SK-N-SH (cell line): Measurements from ENCODE around the gene NFATC3. TPM values are rescaled to one million over a fixed set of nuclear protein-coding genes. Genes with fewer than 3 reads are reported as not detected.

Experiments
- CTCF ChIA-PET: fragments of 300-600, 350-600 bp; formaldehyde crosslinking; extraction: SDS; loops from one replicate; lab custom pipeline; 2021; lab: Yijun Ruan, JAX
- POLR2A ChIA-PET: fragments of 350-600 bp; sonication (Branson Sonifier 250); formaldehyde crosslinking; extraction: SDS; loops from one replicate; lab custom pipeline; 2020; ENCODE audit warnings: antibody characterized with exemption, inconsistent platforms; lab: Yijun Ruan, JAX
- DNase-seq: peaks from one replicate; pipeline ENCODE4 v3.0.0; 2012
- H2AFZ ChIP-seq: fragments of 200-600 bp; sonication (generic); 2 replicates; pipeline ENCODE4 v1.8.1; 2016; ENCODE audit warnings: antibody characterized with exemption, mild to moderate bottlenecking, low read depth
- H3F3A ChIP-seq: fragments of 200-600 bp; sonication (generic); replicated peaks from 2 replicates; pipeline ENCODE3; 2016; ENCODE audit warnings: antibody characterized with exemption, mild to moderate bottlenecking; ENCODE audit not compliant: insufficient read depth
- H3K27ac ChIP-seq, 2 experiments: fragments of 200-500 bp in 1 of 2; fragments of 200-600 bp in 1 of 2; sonication (Bioruptor generic) in 1 of 2; sonication (generic), shearing (Covaris generic) in 1 of 2; 2 replicates each; pipeline versions ENCODE4 v1.5.1 to v1.6.1; 2014 to 2016; ENCODE audit warnings: low read depth in 2 of 2, inconsistent platforms in 1 of 2, low read length in 1 of 2, mild to moderate bottlenecking in 1 of 2, mixed read lengths in 1 of 2
- H3K27me3 ChIP-seq: fragments of 200-600 bp; sonication (generic), shearing (Covaris generic); 2 replicates; pipeline ENCODE4 v1.6.1; 2016; ENCODE audit warnings: mixed run types; ENCODE audit not compliant: insufficient read depth
- H3K36me3 ChIP-seq, 2 experiments: fragments of 200-500 bp in 1 of 2; fragments of 200-600 bp in 1 of 2; sonication (Bioruptor generic) in 1 of 2; sonication (generic) in 1 of 2; replicated peaks in 1 of 2; 2 replicates each; pipeline versions ENCODE3 to v1.5.1; 2014 to 2016; ENCODE audit warnings: low read length in 1 of 2, mild to moderate bottlenecking in 1 of 2; ENCODE audit not compliant: insufficient read depth in 2 of 2, control insufficient read depth in 1 of 2
- H3K4me1 ChIP-seq, 2 experiments: fragments of 200-500 bp in 1 of 2; fragments of 200-600 bp in 1 of 2; sonication (Bioruptor generic) in 1 of 2; sonication (generic), shearing (Covaris generic) in 1 of 2; 2 replicates each; pipeline versions ENCODE4 v1.5.1 to v1.6.1; 2014 to 2016; ENCODE audit warnings: low read depth in 1 of 2, low read length in 1 of 2, mixed run types in 1 of 2; ENCODE audit not compliant: insufficient read depth in 2 of 2, control insufficient read depth in 1 of 2
- H3K4me2 ChIP-seq: fragments of 200-600 bp; sonication (generic), shearing (Covaris generic); 2 replicates; pipeline ENCODE4 v1.6.1; 2017; ENCODE audit warnings: mixed run types
- H3K4me3 ChIP-seq, 2 experiments: fragments of 200-500 bp in 1 of 2; fragments of 200-600 bp in 1 of 2; sonication (Bioruptor generic) in 1 of 2; sonication (generic), shearing (Covaris generic) in 1 of 2; 2 replicates each; pipeline versions ENCODE4 v1.5.1 to v1.8.1; 2014 to 2016; ENCODE audit warnings: low read depth in 2 of 2, inconsistent platforms in 1 of 2, low read length in 1 of 2, mild to moderate bottlenecking in 1 of 2, mixed read lengths in 1 of 2, moderate library complexity in 1 of 2
- H3K79me2 ChIP-seq: fragments of 200-600 bp; sonication (generic); 2 replicates; pipeline ENCODE4 v1.8.1; 2017; ENCODE audit warnings: mild to moderate bottlenecking; ENCODE audit not compliant: insufficient read depth
- H3K9ac ChIP-seq: fragments of 200-600 bp; sonication (generic); 2 replicates; pipeline ENCODE4 v1.6.1; 2017; ENCODE audit warnings: mixed run types
- H3K9me2 ChIP-seq: fragments of 200-600 bp; sonication (generic); 2 replicates; pipeline ENCODE4 v1.6.1; 2017; ENCODE audit warnings: mixed run types
- H3K9me3 ChIP-seq: fragments of 200-600 bp; sonication (generic); 2 replicates; pipeline ENCODE4 v1.6.1; 2017; ENCODE audit warnings: mixed run types, mild to moderate bottlenecking, moderate library complexity
- H4K20me1 ChIP-seq: fragments of 200-600 bp; sonication (generic); 2 replicates; pipeline ENCODE4 v1.6.1; 2017; ENCODE audit warnings: mild to moderate bottlenecking, mixed run types; ENCODE audit not compliant: insufficient read depth
- ELF1 ChIP-seq: IDR thresholded peaks from 2 replicates; pipeline ENCODE4 v1.4.0; 2012
- FOSL2 ChIP-seq: IDR thresholded peaks from 2 replicates; pipeline ENCODE4 v1.4.0; 2012; ENCODE audit warnings: low read depth, mild to moderate bottlenecking, moderate library complexity, borderline replicate concordance
- FOXJ3 ChIP-seq: sonication (generic); formaldehyde crosslinking; IDR thresholded peaks from 2 replicates; pipeline ENCODE4 v1.5.1; 2020; ENCODE audit warnings: mild to moderate bottlenecking, missing genetic modification reagents
- GATA2 ChIP-seq: sonication (generic); formaldehyde crosslinking; IDR thresholded peaks from 2 replicates; pipeline ENCODE4 v1.5.0; 2020; ENCODE audit warnings: mild to moderate bottlenecking, missing genetic modification reagents
- JUND ChIP-seq: IDR thresholded peaks from 2 replicates; pipeline ENCODE4 v1.4.0; 2012
- MXI1 ChIP-seq: IDR thresholded peaks from 2 replicates; pipeline ENCODE4 v1.6.1; 2012; ENCODE audit warnings: mild to moderate bottlenecking, low read depth, low read length, improper control_type of control experiment
- PBX3 ChIP-seq: IDR thresholded peaks from 2 replicates; pipeline ENCODE4; 2012
- POLR2AphosphoS5 ChIP-seq: IDR thresholded peaks from 2 replicates; pipeline ENCODE4 v1.6.1; 2012; ENCODE audit warnings: low read depth, low read length
- RAD21 ChIP-seq: IDR thresholded peaks from 2 replicates; pipeline ENCODE4 v1.6.1; 2012; ENCODE audit warnings: mild to moderate bottlenecking, low read length
- RFX5 ChIP-seq: IDR thresholded peaks from 2 replicates; pipeline ENCODE4 v1.6.1; 2012; ENCODE audit warnings: mild to moderate bottlenecking, improper control_type of control experiment, low read length
- TCF12 ChIP-seq: IDR thresholded peaks from 2 replicates; pipeline ENCODE4 v1.4.0; 2012
- TEAD4 ChIP-seq: IDR thresholded peaks from 2 replicates; pipeline ENCODE4 v1.4.0; 2012; ENCODE audit warnings: mild to moderate bottlenecking, borderline replicate concordance; ENCODE audit not compliant: insufficient read depth
- WGBS: methylation state at CpG from one replicate; pipeline ENCODE4 v1.1.6; 2017; ENCODE audit warnings: low lambda C conversion rate; 5-methylcytosine and 5-hydroxymethylcytosine counted together
- polyA plus RNA-seq, 3 experiments: library from polyadenylated mRNA; depleted of rRNA; stranded (reverse); fragments of >200 nt; gene quantifications; 2 replicates each; pipeline ENCODE4 v1.2.3, GENCODE V29; 2012
- small RNA-seq, 7 experiments: library from RNA; depleted of rRNA; stranded (forward); fragments of <200 nt; gene quantifications; one replicate each; pipeline ENCODE3, GENCODE V24; 2012

NFATC3 gene
- polyA plus RNA-seq, 1 of the 3 experiments (the other 2 are of a cell fraction) = 5.7 TPM

- TF ChIP-seq POLR2AphosphoS5 (no peak), FOXJ3 (CRISPR knock-in tag) (no peak), ELF1 (no peak), GATA2 (no peak), MXI1 (no peak)
- TF ChIP-seq, all 33 proteins: peak for 0
Measured at GRCh38 chr16:68274441-68274840, 189.3 kb downstream of the NFATC3 start (continued).

GRCh38 chr16:68275611-68276191 is 190.5 kb downstream of the NFATC3 start:
- TF ChIP-seq PBX3 (no peak), RAD21 (no peak), MXI1 (0 out of 2 replicates have a peak, but pooled peaks have one; percentile 22), JUND (no peak), FOSL2 (no peak)
- TF ChIP-seq, all 33 proteins: peak for 1
- ChIA-PET POLR2A (interaction anchor here (1.1 kb wide), 1 partner anchor 12 kb away, joined by 3 read pairs; the partner anchor contains the start of gene SLC7A6), CTCF (interaction anchor here (1.9 to 2.0 kb wide), 2 partner anchors 12 to 53 kb away, joined by 5 to 10 read pairs; partner anchors contain the start of gene SLC7A6)
- Histone ChIP-seq H2AFZ (no peak overlapping the region), H3K9ac (no peak overlapping the region), H3K36me3 (peaks cover 6 to 8% of the 10 kb centered on the region in 2 experiments), H3K79me2 (peaks cover 79% of the 10 kb centered on the region), H3K4me3 (no peak overlapping the region), H3K9me3 (no peaks in the 10 kb centered on the region), H4K20me1 (peaks cover 8% of the 10 kb centered on the region; the same call in 1 of the 2 replicates), H3K4me1 (no peaks in the 10 kb centered on the region; a peak in 1 of 4 replicates), H3F3A (no peaks in the 10 kb centered on the region), H3K27me3 (no peaks in the 10 kb centered on the region), H3K4me2 (no peak overlapping the region), H3K9me2 (no peaks in the 10 kb centered on the region), H3K27ac (peak overlapping the region; percentile 20 to 40)
- 77% methylated on average over 4 of the region's 4 CpGs for WGBS
- no peak for DNase-seq

DNA sequence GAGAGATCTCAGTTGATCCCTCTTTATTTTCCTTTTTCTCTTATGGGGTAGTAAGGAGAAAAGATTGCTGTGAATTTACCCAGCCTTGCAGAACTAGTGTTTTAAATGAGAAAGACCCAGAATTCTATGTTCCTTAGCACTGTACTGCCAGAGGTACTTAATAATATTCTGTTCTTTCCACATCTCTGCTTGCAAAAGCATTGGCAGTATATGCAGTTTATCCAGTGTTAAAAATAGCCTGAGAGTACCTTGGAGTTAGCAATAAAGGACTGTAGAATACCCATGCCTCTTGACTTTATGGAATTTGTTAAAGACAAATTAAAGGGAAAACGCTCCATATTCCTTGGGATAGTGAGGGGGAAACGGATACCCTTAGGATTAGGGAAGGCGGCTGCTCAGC is 191.1 kb downstream of the NFATC3 start:
- no peaks in the 10 kb centered on the region for H3K9me3 ChIP-seq
- ChIA-PET CTCF (interaction anchor here (1.2 to 1.9 kb wide), 3 partner anchors 12 to 53 kb away, joined by 4 to 8 read pairs (median 5); partner anchors contain the start of gene SLC7A6), POLR2A (interaction anchor here (1.1 kb wide), 1 partner anchor 12 kb away, joined by 3 read pairs; the partner anchor contains the start of gene SLC7A6)
- WGBS = 93% methylated on average over 3 of the region's 3 CpGs
- no peak overlapping the region for H3K4me3 ChIP-seq
- no peaks in the 10 kb centered on the region for H3K9me2 ChIP-seq
- TF ChIP-seq TCF12 = no peak
- TF ChIP-seq TEAD4 = no peak
- TF ChIP-seq RFX5 = no peak
- peak overlapping the region; percentile 20 to 40 for H3K27ac ChIP-seq
- H3K27me3 ChIP-seq = no peaks in the 10 kb centered on the region
- H3F3A ChIP-seq = no peaks in the 10 kb centered on the region
- H3K36me3 ChIP-seq = peaks cover 6 to 8% of the 10 kb centered on the region in 2 experiments
- H3K79me2 ChIP-seq = peaks cover 74% of the 10 kb centered on the region
- no peak overlapping the region for H3K9ac ChIP-seq
- peaks cover 5% of the 10 kb centered on the region; the same call in 1 of the 2 replicates for H4K20me1 ChIP-seq
- no peak for DNase-seq
- H3K4me2 ChIP-seq = no peak overlapping the region
- no peaks in the 10 kb centered on the region; a peak in 1 of 4 replicates for H3K4me1 ChIP-seq
- no peak overlapping the region for H2AFZ ChIP-seq

Small RNA genes lying within 50 kb of the gene (small RNA-seq; reads per million reads assigned to genes)
- 0 reads per million in 7 experiments for gene RF00019
- gene RF00554 = 0 reads per million in 7 experiments

Other genes starting within 250 kb of the NFATC3 start
- gene THAP11, start 243.1 kb upstream of the NFATC3 start, polyA plus RNA-seq (2012; rRNA removed) = 32.3 and 34.8 TPM in 2 replicates
- 287 and 449 TPM in 2 replicates for gene NUTF2, start 238.4 kb upstream of the NFATC3 start, polyA plus RNA-seq (2012; rRNA removed)
- gene CENPT, start 237.7 kb upstream of the NFATC3 start, polyA plus RNA-seq (2012; rRNA removed) = 48.6 and 57.6 TPM in 2 replicates
- 38.0 and 45.1 TPM in 2 replicates for gene EDC4, start 212.3 kb upstream of the NFATC3 start, polyA plus RNA-seq (2012; rRNA removed)
- gene NRN1L, start 200.5 kb upstream of the NFATC3 start, polyA plus RNA-seq (2012; rRNA removed) = 0.41 and 0.45 TPM in 2 replicates
- gene PSKH1, start 192.1 kb upstream of the NFATC3 start, polyA plus RNA-seq (2012; rRNA removed) = 30.1 and 31.4 TPM in 2 replicates
- gene CTRL, start 153.5 kb upstream of the NFATC3 start, polyA plus RNA-seq (2012; rRNA removed) = 1.3 and 1.9 TPM in 2 replicates
- 52.7 and 57.8 TPM in 2 replicates for gene PSMB10, start 148.5 kb upstream of the NFATC3 start, polyA plus RNA-seq (2012; rRNA removed)
- gene LCAT, start 141.2 kb upstream of the NFATC3 start, polyA plus RNA-seq (2012; rRNA removed) = 11.1 and 14.4 TPM in 2 replicates
- 54.3 and 75.8 TPM in 2 replicates for gene SLC12A4, start 116.7 kb upstream of the NFATC3 start, polyA plus RNA-seq (2012; rRNA removed)
- gene DPEP3, start 104.9 kb upstream of the NFATC3 start, polyA plus RNA-seq (2012; rRNA removed) = not detected in 2 replicates
- not detected in 2 replicates for gene DPEP2, start 85.9 kb upstream of the NFATC3 start, polyA plus RNA-seq (2012; rRNA removed)
- not detected in 2 replicates for gene DPEP2NB, start 69.5 kb upstream of the NFATC3 start, polyA plus RNA-seq (2012; rRNA removed)
- 10.8 and 12.0 TPM in 2 replicates for gene DDX28, start 62.1 kb upstream of the NFATC3 start, polyA plus RNA-seq (2012; rRNA removed)
- 16.1 and 16.5 TPM in 2 replicates for gene DUS2, start 62.1 kb upstream of the NFATC3 start, polyA plus RNA-seq (2012; rRNA removed)
- gene ESRP2, start 150.8 kb downstream of the NFATC3 start, polyA plus RNA-seq (2012; rRNA removed) = 0.07 and 0.39 TPM in 2 replicates
- 22.0 and 23.9 TPM in 2 replicates for gene PLA2G15, start 160.0 kb downstream of the NFATC3 start, polyA plus RNA-seq (2012; rRNA removed)
- gene SLC7A6, start 179.2 kb downstream of the NFATC3 start, polyA plus RNA-seq (2012; rRNA removed) = 19.0 and 37.3 TPM in 2 replicates
- 6.6 and 9.6 TPM in 2 replicates for gene SLC7A6OS, start 225.6 kb downstream of the NFATC3 start, polyA plus RNA-seq (2012; rRNA removed)
- gene PRMT7, start 225.6 kb downstream of the NFATC3 start, polyA plus RNA-seq (2012; rRNA removed) = 46.0 and 66.8 TPM in 2 replicates